ENCODE measurements around the gene SOCS3.

Gene SOCS3

DNA sequence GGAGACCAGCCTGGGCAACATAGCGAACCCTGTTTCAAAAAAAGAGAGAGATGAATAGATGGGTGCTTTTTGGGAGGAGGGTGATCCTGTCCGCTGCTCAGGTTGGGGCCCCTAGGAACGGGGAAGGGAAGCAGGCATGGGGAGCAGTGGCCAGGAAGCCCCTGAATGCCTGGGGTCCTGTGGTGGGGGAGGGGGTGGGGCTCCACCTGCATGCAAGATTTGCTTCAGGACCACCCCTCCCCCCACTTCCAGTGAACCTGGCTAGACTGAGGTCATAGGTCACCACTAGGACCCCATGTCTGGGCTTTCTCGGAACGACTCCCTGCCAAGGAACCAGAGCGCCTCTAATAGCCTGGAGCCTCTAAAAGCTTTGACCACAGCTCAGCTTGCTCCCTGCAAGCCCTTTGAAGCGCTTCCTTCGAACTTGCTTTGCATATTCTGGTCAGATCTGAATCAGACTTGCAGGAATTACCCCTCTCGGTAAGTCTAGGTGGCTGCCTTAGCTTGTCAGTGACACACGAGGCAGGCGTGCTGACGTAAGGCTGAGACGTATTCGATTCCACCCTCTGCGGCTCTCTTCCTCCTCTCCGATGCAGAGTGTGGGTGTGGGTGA, 3.7 kb downstream of the SOCS3 start (continued):
- TF ChIP-seq, protein P1, sequence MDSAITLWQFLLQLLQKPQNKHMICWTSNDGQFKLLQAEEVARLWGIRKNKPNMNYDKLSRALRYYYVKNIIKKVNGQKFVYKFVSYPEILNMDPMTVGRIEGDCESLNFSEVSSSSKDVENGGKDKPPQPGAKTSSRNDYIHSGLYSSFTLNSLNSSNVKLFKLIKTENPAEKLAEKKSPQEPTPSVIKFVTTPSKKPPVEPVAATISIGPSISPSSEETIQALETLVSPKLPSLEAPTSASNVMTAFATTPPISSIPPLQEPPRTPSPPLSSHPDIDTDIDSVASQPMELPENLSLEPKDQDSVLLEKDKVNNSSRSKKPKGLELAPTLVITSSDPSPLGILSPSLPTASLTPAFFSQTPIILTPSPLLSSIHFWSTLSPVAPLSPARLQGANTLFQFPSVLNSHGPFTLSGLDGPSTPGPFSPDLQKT (IDR thresholded peaks at IDR 0.05; ENCODE audit: borderline replicate concordance, low read depth, low read length): no peak
- TF ChIP-seq ZNF335 (tag by site-specific recombination; conservative IDR thresholded peaks at IDR 0.05): peak; percentile 22
- no peak for TF ChIP-seq ZNF830 (tag by site-specific recombination; IDR thresholded peaks at IDR 0.05; ENCODE audit: low read depth)
- TF ChIP-seq, protein P2, sequence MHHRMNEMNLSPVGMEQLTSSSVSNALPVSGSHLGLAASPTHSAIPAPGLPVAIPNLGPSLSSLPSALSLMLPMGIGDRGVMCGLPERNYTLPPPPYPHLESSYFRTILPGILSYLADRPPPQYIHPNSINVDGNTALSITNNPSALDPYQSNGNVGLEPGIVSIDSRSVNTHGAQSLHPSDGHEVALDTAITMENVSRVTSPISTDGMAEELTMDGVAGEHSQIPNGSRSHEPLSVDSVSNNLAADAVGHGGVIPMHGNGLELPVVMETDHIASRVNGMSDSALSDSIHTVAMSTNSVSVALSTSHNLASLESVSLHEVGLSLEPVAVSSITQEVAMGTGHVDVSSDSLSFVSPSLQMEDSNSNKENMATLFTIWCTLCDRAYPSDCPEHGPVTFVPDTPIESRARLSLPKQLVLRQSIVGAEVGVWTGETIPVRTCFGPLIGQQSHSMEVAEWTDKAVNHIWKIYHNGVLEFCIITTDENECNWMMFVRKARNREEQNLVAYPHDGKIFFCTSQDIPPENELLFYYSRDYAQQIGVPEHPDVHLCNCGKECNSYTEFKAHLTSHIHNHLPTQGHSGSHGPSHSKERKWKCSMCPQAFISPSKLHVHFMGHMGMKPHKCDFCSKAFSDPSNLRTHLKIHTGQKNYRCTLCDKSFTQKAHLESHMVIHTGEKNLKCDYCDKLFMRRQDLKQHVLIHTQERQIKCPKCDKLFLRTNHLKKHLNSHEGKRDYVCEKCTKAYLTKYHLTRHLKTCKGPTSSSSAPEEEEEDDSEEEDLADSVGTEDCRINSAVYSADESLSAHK (tag by site-specific recombination; IDR thresholded peaks at IDR 0.05): no peak
- TF ChIP-seq TRIM28 (IDR thresholded peaks at IDR 0.05; ENCODE audit: borderline replicate concordance, low read length): no peak
- TF ChIP-seq, protein P3, sequence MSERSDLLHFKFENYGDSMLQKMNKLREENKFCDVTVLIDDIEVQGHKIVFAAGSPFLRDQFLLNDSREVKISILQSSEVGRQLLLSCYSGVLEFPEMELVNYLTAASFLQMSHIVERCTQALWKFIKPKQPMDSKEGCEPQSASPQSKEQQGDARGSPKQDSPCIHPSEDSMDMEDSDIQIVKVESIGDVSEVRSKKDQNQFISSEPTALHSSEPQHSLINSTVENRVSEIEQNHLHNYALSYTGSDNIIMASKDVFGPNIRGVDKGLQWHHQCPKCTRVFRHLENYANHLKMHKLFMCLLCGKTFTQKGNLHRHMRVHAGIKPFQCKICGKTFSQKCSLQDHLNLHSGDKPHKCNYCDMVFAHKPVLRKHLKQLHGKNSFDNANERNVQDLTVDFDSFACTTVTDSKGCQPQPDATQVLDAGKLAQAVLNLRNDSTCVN (tag by site-specific recombination; optimal IDR thresholded peaks at IDR 0.05): no peak
- TF ChIP-seq GFI1B (tag by site-specific recombination; IDR thresholded peaks at IDR 0.05): no peak
- TF ChIP-seq, protein P4, sequence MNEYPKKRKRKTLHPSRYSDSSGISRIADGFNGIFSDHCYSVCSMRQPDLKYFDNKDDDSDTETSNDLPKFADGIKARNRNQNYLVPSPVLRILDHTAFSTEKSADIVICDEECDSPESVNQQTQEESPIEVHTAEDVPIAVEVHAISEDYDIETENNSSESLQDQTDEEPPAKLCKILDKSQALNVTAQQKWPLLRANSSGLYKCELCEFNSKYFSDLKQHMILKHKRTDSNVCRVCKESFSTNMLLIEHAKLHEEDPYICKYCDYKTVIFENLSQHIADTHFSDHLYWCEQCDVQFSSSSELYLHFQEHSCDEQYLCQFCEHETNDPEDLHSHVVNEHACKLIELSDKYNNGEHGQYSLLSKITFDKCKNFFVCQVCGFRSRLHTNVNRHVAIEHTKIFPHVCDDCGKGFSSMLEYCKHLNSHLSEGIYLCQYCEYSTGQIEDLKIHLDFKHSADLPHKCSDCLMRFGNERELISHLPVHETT (tag by site-specific recombination; IDR thresholded peaks at IDR 0.05): no peak
- TF ChIP-seq ZNF266 (tag by site-specific recombination; IDR thresholded peaks at IDR 0.05; ENCODE audit: low read depth): no peak
- TF ChIP-seq ZNF302 (tag by site-specific recombination; IDR thresholded peaks at IDR 0.05; ENCODE audit: low read depth): no peak
- no peak for TF ChIP-seq ZNF670 (tag by site-specific recombination; IDR thresholded peaks at IDR 0.05; ENCODE audit: low read depth)
- TF ChIP-seq KLF9 (tag by site-specific recombination; IDR thresholded peaks at IDR 0.05; ENCODE audit: low read depth): no peak
- TF ChIP-seq ZNF157 (tag by site-specific recombination; IDR thresholded peaks at IDR 0.05): no peak
- TF ChIP-seq, protein P5, sequence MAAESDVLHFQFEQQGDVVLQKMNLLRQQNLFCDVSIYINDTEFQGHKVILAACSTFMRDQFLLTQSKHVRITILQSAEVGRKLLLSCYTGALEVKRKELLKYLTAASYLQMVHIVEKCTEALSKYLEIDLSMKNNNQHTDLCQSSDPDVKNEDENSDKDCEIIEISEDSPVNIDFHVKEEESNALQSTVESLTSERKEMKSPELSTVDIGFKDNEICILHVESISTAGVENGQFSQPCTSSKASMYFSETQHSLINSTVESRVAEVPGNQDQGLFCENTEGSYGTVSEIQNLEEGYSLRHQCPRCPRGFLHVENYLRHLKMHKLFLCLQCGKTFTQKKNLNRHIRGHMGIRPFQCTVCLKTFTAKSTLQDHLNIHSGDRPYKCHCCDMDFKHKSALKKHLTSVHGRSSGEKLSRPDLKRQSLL (tag by site-specific recombination; IDR thresholded peaks at IDR 0.05): no peak
- no peak for TF ChIP-seq SCRT2 (tag by site-specific recombination; IDR thresholded peaks at IDR 0.05)
- TF ChIP-seq MZF1 (tag by site-specific recombination; IDR thresholded peaks at IDR 0.05; ENCODE audit: borderline replicate concordance): no peak
- TF ChIP-seq ZNF530 (tag by site-specific recombination; IDR thresholded peaks at IDR 0.05; ENCODE audit: low read depth): no peak
- no peak for TF ChIP-seq ZNF146 (tag by site-specific recombination; IDR thresholded peaks at IDR 0.05)
- TF ChIP-seq, protein P6, sequence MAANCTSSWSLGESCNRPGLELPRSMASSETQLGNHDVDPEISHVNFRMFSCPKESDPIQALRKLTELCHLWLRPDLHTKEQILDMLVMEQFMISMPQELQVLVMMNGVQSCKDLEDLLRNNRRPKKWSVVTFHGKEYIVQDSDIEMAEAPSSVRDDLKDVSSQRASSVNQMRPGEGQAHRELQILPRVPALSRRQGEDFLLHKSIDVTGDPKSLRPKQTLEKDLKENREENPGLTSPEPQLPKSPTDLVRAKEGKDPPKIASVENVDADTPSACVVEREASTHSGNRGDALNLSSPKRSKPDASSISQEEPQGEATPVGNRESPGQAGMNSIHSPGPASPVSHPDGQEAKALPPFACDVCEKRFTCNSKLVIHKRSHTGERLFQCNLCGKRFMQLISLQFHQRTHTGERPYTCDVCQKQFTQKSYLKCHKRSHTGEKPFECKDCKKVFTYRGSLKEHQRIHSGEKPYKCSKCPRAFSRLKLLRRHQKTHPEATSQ (tag by site-specific recombination; IDR thresholded peaks at IDR 0.05): no peak
- TF ChIP-seq, protein P7, sequence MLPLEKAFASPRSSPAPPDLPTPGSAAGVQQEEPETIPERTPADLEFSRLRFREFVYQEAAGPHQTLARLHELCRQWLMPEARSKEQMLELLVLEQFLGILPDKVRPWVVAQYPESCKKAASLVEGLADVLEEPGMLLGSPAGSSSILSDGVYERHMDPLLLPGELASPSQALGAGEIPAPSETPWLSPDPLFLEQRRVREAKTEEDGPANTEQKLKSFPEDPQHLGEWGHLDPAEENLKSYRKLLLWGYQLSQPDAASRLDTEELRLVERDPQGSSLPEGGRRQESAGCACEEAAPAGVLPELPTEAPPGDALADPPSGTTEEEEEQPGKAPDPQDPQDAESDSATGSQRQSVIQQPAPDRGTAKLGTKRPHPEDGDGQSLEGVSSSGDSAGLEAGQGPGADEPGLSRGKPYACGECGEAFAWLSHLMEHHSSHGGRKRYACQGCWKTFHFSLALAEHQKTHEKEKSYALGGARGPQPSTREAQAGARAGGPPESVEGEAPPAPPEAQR (tag by site-specific recombination; IDR thresholded peaks at IDR 0.05): no peak
- no peak for TF ChIP-seq ZNF529 (tag by site-specific recombination; IDR thresholded peaks at IDR 0.05; ENCODE audit: insufficient replicate concordance)
- no peak for TF ChIP-seq ZNF423 (tag by site-specific recombination; IDR thresholded peaks at IDR 0.05)
- no peak for TF ChIP-seq ZNF394 (tag by site-specific recombination; IDR thresholded peaks at IDR 0.05; ENCODE audit: borderline replicate concordance)
